ENCODE data around the gene THADA.
A peak's percentile ranks its signal among the peaks of the same experiment; 100 is the strongest.
"Not testable (repeated sequence)": the region's sequence is repeated elsewhere in the genome, so short reads cannot be mapped to it uniquely, and the experiment has no call there.

The THADA gene

GRCh38 chr2:43595603-43596412 is at the start of gene THADA:
THADA (minus strand) TSS chr2:43596038; CDS start chr2:43592392, 3,646 bp downstream.
- DNase-seq: peak; percentile 98

- no peak for DNase-seq
These were observed 47.8 kb upstream of the THADA start for GRCh38 chr2:43643680-43644079.

- no peak for DNase-seq
These were observed 46.5 kb upstream of the THADA start for GRCh38 chr2:43642363-43642762.

GRCh38 chr2:43637030-43637803 is 41.4 kb upstream of the THADA start, which contains the start of gene PLEKHH2:
PLEKHH2 (plus strand) TSS chr2:43637260; CDS start chr2:43644674, 7,414 bp downstream.
- peak; percentile 89 for DNase-seq

- peak; percentile 3 for DNase-seq
These were observed 40.8 kb upstream of the THADA start for GRCh38 chr2:43636621-43637020.

GRCh38 chr2:43636153-43636552 is 40.3 kb upstream of the THADA start:
- DNase-seq: not testable (repeated sequence)

GRCh38 chr2:43634604-43635306 is 38.9 kb upstream of the THADA start:
- DNase-seq: no peak

- no peak for DNase-seq
These were observed 35.9 kb upstream of the THADA start for GRCh38 chr2:43631618-43632317.

GRCh38 chr2:43622931-43623451 is 27.2 kb upstream of the THADA start:
- no peak for DNase-seq

- DNase-seq: no peak
These were observed 23.7 kb upstream of the THADA start for GRCh38 chr2:43619511-43619910.

GRCh38 chr2:43616967-43617680 is 21.3 kb upstream of the THADA start:
- no peak for DNase-seq

- no peak for DNase-seq
These were observed 17.1 kb upstream of the THADA start for GRCh38 chr2:43612944-43613343.

GRCh38 chr2:43611987-43612894 is 16.4 kb upstream of the THADA start:
- peak; percentile 62 for DNase-seq

- DNase-seq: no peak
These were observed 14.5 kb upstream of the THADA start for GRCh38 chr2:43610361-43610760.

GRCh38 chr2:43609290-43609918 is 13.6 kb upstream of the THADA start:
- no peak for DNase-seq

- no peak for DNase-seq
These were observed 10.0 kb upstream of the THADA start for GRCh38 chr2:43605851-43606250.

GRCh38 chr2:43605079-43605655 is 9.3 kb upstream of the THADA start:
- DNase-seq: peak; percentile 15

- DNase-seq: no peak
These were observed 8.8 kb upstream of the THADA start for GRCh38 chr2:43604674-43605073.

- not testable (repeated sequence) for DNase-seq
These were observed 4.8 kb upstream of the THADA start for GRCh38 chr2:43600596-43600995.

GRCh38 chr2:43594875-43595274 is 963 bp downstream of the THADA start:
- DNase-seq: no peak

Data from stimulated activated CD4-positive, alpha-beta T cell treated with anti-CD3 and anti-CD28 coated beads, Interleukin-12 subunit alpha, Interleukin-12 subunit beta, amount 100 ng/mL, for 4 hours (primary cell).